ENCODE results near the gene RALGAPA1.
"Not testable (repeated sequence)": the region's sequence is repeated elsewhere in the genome, so short reads cannot be mapped to it uniquely, and the experiment has no call there.

The RALGAPA1 gene

DNA sequence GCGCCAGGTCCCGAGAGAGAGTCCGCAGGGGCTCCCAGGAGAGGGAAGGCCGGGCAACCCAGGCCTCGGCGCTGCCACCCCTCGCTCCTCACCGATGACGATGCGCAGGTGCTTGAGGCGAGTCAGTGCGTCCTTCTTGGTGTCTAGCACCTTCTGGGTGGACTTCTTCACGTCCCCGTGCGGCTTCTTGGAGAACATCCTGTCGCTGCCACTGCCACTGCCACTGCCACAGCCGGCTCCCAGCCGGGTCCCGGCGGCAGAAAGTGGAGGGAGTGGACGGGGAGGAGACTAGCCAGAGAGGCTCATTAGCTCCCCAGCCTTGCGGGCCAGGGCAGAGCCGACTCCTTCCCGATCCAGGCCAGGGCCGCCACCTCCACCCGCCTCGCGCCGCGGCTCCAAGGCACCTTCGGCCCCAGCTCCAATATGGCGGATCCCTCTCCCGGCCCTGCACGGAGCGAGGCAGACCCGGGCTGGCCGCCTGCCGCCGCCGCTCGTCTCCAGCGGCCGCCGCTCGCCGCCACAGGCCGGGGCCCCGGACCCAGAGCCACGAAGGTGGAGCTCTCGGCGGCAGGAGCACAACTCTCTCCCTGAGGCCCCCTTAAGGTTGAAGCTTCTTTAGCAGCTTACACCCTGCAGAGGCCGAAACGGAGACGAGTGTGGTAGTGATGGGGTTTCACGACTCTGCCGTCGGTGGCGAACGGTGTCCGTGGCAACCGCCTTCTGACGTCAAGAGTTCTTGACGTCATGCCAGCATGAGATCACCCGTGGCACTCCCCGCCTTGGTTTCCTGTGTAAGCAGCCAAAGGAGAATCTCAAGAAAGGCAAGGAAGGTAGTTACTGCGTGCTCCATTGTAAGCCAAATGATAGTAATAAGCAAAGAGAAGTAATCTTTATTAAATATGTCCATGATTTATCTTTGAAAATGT is at the start of gene RALGAPA1:
TSS of gene RALGAPA1 (minus strand) at position 658 of the 926 bp plus-strand sequence. CDS start at position 198, 460 bp downstream.
- DNase-seq (ENCODE audit: low read depth), result peak; percentile 91

DNA sequence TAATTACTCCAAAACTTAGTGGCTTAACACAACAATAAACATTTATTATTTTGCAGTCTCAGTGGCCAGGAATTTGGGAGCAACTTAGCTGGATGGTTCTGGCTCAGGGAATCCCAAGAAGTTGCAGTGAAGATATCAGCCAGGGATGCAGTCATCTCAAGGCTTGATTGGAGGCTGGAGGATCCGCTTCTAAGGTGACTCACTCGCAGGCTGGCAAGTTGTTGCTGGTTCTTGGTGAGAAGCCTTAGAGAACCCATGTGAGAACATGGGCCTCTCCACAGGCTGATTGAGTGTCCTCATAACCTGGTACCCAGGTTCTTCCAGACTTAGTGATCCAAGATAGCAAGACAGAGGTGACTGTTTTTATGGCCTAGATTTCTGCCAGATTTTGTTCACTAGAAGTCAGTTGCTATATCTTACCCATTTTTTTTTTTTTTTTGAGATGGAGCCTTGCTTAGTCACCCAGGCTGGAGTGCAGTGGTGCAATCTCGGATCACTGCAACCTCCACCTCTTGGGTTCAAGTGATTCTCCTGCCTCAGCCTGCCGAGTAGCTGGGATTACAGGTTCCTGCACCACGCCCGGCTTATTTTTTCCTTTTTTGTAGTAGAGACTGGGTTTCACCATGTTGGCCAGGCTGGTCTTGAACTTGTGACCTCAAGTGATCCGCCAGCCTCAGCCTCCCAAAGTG is 49.6 kb upstream of the RALGAPA1 start:
- no peak for DNase-seq (ENCODE audit: low read depth)

DNA sequence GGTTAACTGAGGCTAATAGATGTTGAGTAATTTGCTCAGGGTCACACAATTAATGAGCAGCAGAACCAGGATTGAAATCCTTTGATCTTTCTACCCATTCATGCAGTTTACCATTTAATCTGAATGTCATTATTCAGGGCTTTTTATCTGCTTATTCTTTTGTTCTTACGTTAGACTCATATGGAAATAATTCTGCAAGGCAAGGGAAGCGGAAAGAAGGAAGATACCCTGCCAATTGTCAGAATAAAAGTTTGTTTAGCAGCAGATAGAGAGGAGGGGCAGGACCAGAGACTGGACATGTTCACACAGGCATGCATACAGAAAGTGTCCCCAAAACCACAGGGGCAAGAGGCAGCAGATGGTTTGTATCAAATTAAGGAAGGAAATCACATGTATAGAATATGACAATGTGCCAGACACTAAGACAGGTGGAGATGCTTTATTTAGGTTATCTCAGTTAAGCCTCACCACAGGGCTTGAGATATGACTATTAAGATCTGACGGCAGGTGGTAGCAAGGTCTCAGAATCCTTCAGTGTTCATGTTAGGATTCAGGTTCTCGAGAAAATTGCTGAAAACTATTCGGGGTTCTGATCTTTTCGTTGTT is 46.9 kb upstream of the RALGAPA1 start:
- no peak for DNase-seq (ENCODE audit: low read depth)

- DNase-seq (ENCODE audit: low read depth), result no peak
These were observed 45.7 kb upstream of the RALGAPA1 start for GRCh38 chr14:35854696-35855270.

DNA sequence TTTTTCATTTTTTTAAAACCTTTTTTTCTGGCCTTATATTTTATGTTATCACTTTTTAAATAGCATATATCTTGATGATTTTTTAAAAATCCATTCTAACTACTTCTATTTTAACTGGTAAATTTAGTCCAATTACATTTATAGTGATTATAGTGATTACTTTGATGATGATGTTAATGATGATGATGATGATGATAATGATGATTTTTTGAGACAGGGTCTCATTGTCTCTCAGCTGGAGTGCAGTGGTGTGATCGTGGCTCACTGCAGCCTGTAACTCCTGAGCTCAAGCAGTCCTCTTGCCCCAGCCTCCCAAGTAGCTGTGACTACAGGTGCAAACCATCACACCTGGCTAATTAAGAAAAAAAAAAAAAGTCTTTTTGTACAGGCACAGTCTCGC is 44.1 kb upstream of the RALGAPA1 start:
- DNase-seq (ENCODE audit: low read depth), result no peak

DNA sequence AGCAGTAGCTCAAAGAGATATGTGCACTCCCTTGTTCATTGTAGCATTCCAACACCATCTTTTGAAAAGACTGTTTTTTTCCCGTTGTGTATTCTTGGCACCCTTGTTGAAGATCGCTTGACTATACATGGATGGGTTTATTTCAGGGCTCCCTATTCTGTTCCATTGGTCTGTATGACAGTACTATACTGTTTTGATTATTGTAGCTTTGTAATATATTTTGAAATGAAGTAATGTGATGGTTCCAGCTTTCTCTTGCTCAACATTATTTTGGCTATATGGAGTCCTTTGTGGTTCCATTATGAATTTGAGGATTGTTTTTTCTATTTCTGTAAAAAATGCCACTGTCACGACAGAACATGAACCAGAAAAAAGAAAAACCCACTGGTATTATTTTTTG is 42.7 kb upstream of the RALGAPA1 start:
- DNase-seq (ENCODE audit: low read depth), result no peak

DNA sequence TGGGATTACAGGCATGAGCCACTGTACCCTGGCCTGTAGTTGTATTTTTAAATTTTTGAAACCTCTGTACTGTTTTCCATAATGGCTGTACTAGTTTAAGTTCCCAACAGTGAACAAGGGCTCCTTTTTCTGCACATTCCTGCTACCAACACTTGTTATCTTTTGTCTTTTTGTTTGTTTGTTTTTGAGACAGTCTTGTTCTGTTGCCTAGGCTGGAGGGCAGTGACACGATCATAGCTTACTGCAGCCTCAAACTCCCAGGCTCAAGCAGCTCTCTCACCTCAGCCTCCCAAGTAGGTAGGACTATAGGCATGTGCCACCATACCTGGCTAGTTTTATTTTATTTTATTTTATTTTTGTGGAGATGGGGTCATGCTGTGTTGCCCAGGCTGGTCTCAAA is 40.0 kb upstream of the RALGAPA1 start:
- no peak for DNase-seq (ENCODE audit: low read depth)

DNA sequence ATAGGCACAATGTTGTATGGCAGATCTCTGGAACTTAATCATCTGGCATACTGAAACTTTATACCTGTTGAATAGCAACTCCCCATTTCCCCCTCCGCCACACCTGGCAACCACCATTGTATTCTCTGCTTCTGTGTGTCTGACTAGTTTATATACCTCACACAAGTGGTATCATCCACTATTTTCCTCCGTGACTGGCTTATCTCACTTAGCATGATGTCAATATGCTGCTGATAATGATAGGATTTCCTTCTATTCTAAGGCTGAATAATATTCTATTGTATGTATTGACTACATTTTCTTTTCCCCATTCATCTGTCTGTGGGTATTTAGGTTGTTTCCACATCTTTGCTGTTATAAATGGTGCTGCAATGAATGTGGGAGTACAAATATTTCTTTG is 38.5 kb upstream of the RALGAPA1 start:
- no peak for DNase-seq (ENCODE audit: low read depth)

DNA sequence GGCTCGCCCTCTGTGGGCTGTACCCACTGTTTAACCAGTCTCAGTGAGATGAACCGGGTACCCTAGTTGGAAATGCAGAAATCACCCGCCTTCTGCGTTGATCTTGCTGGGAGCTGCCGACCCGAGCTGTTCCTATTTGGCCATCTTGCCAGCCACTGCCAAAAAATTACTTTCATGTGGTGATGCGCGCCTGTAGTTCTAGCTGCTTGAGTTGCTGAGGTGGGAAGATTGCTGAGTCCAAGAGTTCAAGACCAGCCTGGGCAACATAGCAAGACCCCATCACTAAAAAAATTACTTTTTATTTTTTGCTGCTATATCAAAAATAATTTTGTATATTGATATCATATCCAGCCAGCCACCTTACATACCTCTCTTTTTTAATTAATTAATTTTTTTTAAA is 35.4 kb upstream of the RALGAPA1 start:
- no peak for DNase-seq (ENCODE audit: low read depth)

- DNase-seq (ENCODE audit: low read depth), result not testable (repeated sequence)
These were observed 33.1 kb upstream of the RALGAPA1 start for GRCh38 chr14:35842245-35842644.

DNA sequence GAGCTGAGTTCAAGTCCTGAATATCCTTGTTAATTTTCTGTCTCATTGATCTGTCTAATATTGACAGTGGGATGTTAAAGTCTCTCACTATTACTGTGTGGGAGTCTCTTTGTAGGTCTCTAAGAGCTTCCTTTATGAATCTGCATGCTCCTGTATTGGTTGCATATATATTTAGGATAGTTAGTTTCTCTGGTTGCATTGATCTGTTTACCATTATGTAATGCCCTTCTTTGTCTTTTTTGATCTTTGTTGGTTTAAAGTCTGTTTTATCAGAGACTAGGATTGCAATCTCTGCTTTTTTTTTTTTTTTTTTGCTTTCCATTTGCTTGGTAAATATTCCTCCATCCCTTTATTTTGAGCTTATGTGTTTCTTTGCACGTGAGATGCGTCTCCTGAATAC is 32.6 kb upstream of the RALGAPA1 start:
- DNase-seq (ENCODE audit: low read depth), result not testable (repeated sequence)

DNA sequence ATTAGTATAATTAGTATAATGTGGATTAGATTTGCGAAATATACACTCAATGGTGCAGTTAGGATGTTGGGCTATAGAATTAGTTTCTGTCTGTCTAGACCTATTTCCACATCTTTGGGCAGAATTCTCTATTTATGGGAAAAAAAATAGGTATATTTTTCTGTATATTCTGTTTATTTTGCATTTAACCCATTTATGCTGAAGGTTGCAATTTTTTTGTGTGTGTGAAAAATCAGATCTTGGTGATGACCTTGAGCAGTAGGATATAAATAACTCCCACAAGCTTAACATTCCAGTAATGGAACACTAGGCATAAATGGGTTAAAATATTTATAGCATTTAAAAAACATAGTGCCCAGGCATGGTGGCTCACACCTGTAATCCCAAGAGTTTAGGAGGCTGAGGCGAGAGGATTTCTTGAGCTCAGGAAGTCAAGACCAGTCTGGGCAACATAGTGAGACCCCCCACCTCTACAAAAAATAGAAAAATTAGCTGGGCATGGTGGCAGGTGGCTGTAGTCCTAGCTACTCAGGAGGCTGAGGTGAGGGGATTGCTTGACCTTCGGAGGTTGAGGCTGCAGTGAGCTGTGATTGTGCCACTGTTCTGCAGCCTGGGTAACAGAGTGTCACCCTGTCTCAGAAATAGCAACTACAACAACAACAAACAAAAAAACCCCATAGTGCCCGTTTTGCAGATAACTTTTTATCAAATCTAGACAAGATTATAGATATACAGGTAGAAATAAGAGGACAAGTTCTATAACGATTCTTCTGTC is 26.3 kb upstream of the RALGAPA1 start:
- DNase-seq (ENCODE audit: low read depth), result no peak

DNA sequence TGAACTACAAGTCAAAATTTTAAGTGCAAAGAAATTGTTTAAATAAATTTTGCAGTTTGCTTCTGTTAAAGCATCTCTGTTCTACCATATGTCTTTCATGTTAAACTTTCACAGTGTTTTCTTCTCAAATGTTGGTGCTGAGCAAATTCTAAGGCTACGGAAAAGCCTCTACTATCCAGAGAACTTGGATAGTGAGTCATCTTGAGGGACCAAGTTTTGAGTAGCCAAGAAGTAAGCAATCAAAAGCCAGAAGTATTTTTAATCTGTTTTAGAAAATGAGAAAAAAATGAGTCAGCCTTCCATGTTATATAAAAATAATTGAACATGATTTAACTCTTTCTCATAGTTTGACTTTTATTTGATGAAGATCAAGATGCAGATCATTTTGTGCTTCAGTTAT is 20.4 kb upstream of the RALGAPA1 start:
- DNase-seq (ENCODE audit: low read depth), result no peak

GRCh38 chr14:35827678-35828472 is 18.8 kb upstream of the RALGAPA1 start:
- no peak for DNase-seq (ENCODE audit: low read depth)

DNA sequence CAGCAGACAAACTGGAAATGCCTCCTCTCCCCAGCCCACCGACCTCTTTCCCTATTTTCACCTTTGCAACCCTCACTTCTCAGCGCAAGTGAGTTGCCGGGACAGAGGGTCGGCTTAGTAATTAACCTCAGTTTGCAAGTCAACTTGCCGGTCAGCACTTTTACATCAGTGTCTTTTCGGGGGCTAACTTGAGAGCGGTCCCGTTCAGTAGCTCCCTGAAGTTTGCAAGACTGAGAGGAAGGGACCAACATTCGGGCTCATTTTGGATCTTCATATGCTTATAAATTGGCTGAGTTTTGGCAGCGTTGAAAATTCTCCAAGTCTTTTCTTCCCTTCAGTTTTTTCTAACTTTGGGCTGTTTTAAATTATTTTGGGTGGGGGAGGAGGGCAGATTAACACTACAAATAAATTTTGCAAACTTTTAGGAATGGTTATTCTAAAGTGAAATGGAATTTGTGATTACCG is 17.9 kb upstream of the RALGAPA1 start:
- DNase-seq (ENCODE audit: low read depth), result no peak

DNA sequence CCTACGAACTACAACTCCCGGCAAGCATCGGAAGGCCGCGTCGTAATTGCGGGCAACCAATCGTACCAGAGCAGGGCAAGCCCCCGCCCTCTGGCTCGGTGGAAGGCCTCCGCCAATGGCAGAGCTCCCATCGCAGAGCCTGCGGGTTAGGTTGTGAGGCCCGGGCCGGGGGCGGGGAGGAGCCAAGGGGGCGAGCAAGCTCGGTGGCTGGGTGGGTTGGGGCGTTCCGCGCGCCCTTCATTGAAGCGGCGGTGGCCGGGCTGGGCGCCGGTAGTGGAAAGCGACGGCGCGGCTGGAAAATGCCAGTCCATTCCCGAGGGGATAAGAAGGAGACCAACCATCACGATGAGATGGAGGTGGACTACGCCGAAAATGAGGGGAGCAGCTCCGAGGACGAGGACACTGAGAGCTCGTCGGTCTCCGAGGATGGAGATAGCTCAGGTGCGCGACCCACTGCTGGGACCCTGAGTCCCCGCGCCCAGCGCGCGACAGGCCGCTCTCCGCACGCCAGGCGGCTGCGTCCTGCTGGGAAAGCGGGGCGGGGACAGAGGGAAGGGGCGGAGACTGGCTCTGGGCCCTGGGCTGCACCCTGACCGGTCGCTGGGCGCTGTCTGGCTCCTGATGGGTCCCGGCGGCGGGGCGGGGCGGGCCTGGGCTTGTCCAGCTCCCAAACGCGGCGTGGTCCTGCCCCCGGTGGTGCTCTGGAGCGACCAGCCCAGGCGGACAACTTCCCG is 17.3 kb upstream of the RALGAPA1 start, which contains the start of gene BRMS1L:
TSS of gene BRMS1L (plus strand) at position 121 of the 734 bp plus-strand sequence. CDS start at position 300, 179 bp downstream.
- DNase-seq (ENCODE audit: low read depth), result peak; percentile 96

- no peak for DNase-seq (ENCODE audit: low read depth)
These were observed 16.8 kb upstream of the RALGAPA1 start for GRCh38 chr14:35825968-35826217.

GRCh38 chr14:35824446-35825165 is 15.5 kb upstream of the RALGAPA1 start:
- not testable (repeated sequence) for DNase-seq (ENCODE audit: low read depth)

DNA sequence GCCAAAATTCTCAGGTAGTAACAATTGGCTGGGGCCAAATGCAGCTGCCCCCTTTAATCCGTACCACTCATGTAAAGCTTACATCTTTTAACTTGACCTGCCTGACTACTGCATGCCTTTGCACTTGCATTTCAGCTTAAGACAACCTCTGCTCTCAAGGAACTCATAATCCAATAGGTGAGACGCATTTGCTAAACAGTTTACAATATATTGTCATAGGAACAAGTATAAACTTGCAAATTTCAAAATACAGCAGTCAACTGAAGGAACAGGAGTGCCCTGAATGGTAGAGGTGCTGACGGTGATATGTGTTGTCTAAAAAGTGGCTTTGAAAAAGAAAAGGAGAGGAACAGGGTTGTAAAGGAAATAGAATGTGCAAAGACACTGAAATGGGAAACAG is 13.4 kb upstream of the RALGAPA1 start:
- DNase-seq (ENCODE audit: low read depth), result no peak
